Brain pericyte (primary cell): ENCODE measurements around the gene MBTPS1.

Experiments
- DNase-seq: peaks from one replicate; pipeline ENCODE4 v3.0.0-alpha.2; 2012; ENCODE audit warnings: low read depth, low spot score

MBTPS1 gene

DNA sequence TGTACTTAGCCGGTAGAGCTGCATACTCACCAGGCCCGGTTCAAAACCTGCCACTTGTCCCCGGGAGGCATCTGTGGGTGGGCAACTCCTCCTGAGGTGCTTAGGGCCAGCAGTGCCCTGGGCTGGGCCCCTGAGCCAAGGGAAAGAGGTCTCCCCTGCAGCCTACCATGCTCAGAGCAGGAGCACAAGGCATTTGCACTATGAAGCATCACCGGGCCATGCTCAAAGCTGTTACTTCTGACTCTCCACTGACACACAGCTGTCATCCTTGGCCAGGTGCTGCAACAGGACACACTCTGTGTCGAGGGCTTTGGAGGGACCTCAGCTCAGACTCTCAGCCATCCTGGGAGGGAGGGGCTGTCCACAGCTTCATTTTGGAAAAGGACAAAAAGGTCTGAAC is 111.4 kb downstream of the MBTPS1 start:
- no peak for DNase-seq

DNA sequence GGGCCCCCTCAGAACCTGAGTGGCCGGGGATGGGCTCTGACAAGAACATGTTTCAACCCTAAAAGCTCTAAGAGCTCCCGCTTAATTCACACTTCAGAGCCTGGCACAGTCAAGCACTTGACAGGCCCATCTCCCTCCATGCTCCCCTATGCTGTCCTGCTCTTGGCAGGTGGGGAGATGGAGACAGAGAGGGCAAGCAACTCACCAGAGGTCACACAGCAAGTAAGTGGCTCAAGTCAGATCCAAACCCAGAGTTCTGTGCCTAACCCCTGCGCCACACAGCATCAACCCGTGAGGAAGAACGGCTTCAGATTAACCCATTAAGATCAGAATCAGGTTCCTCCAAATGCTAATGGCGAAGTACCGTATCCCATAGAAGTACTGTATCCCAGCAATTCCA is 112.3 kb downstream of the MBTPS1 start:
- DNase-seq: no peak
